GM23248 (cell line): ENCODE results near the gene FGD5. TPM values are rescaled to one million over a fixed set of nuclear protein-coding genes. Genes with fewer than 3 reads are reported as not detected.

Experiments used
- DNase-seq: peaks from one replicate; pipeline ENCODE4 v3.0.0-alpha.2; 2015
- H2AFZ ChIP-seq: fragments of 200-600 bp; sonication (generic); 2 replicates; pipeline ENCODE4 v1.6.1; 2016; ENCODE audit warnings: antibody characterized with exemption
- H3F3A ChIP-seq: fragments of 200-600 bp; sonication (generic); 2 replicates; pipeline ENCODE4 v1.6.1; 2016; ENCODE audit warnings: mild to moderate bottlenecking, antibody characterized with exemption, mixed run types; ENCODE audit not compliant: insufficient read depth
- H3K27ac ChIP-seq: fragments of 200-600 bp; sonication (generic); 2 replicates; pipeline ENCODE4 v1.5.1; 2016; ENCODE audit warnings: mild to moderate bottlenecking
- H3K27me3 ChIP-seq: fragments of 200-600 bp; sonication (generic); replicated peaks from 2 replicates; pipeline ENCODE4 v1.6.1; 2016; ENCODE audit warnings: mild to moderate bottlenecking; ENCODE audit not compliant: insufficient read depth
- H3K36me3 ChIP-seq: fragments of 200-600 bp; sonication (generic); 2 replicates; pipeline ENCODE4 v1.6.1; 2016; ENCODE audit warnings: low read depth, mild to moderate bottlenecking
- H3K4me1 ChIP-seq: fragments of 200-600 bp; sonication (generic); 2 replicates; pipeline ENCODE4 v1.6.1; 2016; ENCODE audit warnings: mild to moderate bottlenecking; ENCODE audit not compliant: insufficient read depth
- H3K4me2 ChIP-seq: fragments of 200-600 bp; sonication (generic); one replicate; pipeline ENCODE4 v1.6.1; 2016; ENCODE audit warnings: mild to moderate bottlenecking; ENCODE audit not compliant: unreplicated experiment
- H3K4me3 ChIP-seq: fragments of 200-600 bp; sonication (generic); 2 replicates; pipeline ENCODE4 v1.5.1; 2016; ENCODE audit warnings: mild to moderate bottlenecking
- H3K79me2 ChIP-seq: fragments of 200-600 bp; sonication (generic); 2 replicates; pipeline ENCODE4 v1.6.1; 2016; ENCODE audit warnings: mild to moderate bottlenecking; ENCODE audit not compliant: insufficient read depth
- H3K9ac ChIP-seq: fragments of 200-600 bp; sonication (generic); 2 replicates; pipeline ENCODE4 v1.6.1; 2016; ENCODE audit warnings: mild to moderate bottlenecking
- H3K9me2 ChIP-seq: fragments of 200-600 bp; sonication (generic); 2 replicates; pipeline ENCODE4 v1.6.1; 2016; ENCODE audit warnings: mixed run types, mild to moderate bottlenecking, moderate library complexity; ENCODE audit not compliant: insufficient read depth
- H3K9me3 ChIP-seq: fragments of 200-600 bp; sonication (generic); one replicate; pipeline ENCODE4 v1.6.1; 2017; ENCODE audit warnings: low read depth
- H4K20me1 ChIP-seq: fragments of 200-600 bp; sonication (generic); 2 replicates; pipeline ENCODE4 v1.6.0; 2016; ENCODE audit not compliant: insufficient read depth
- EZH2 ChIP-seq: fragments of 200-600 bp; sonication (generic); IDR thresholded peaks from 2 replicates; pipeline ENCODE4 v1.6.1; 2018; ENCODE audit warnings: antibody characterized with exemption, mild to moderate bottlenecking; ENCODE audit not compliant: insufficient read depth, poor library complexity, severe bottlenecking
- EZH2phosphoT487 ChIP-seq: fragments of 200-600 bp; sonication (generic); IDR thresholded peaks from 2 replicates; pipeline ENCODE4 v1.6.1; 2018; ENCODE audit warnings: antibody characterized with exemption, moderate library complexity, mild to moderate bottlenecking, low read depth; ENCODE audit not compliant: insufficient read depth
- WGBS, 2 experiments: methylation state at CpG; one replicate each; pipeline ENCODE4 v1.1.6; 2015 to 2017; ENCODE audit warnings: low lambda C conversion rate in 2 of 2, low coverage in 1 of 2; ENCODE audit errors: missing lambda C conversion rate in 2 of 2; 5-methylcytosine and 5-hydroxymethylcytosine counted together
- in situ Hi-C: fragments of 300-500 bp; cut with MboI; formaldehyde crosslinking; loops from 2 replicates; pipeline ENCODE4 v1.15.0; 2020
- polyA plus RNA-seq: library from polyadenylated mRNA; unstranded; fragments of >200 nt; fragmentation: Nextera tagmentation; extraction: Ambion mirVana; gene quantifications from 2 replicates; pipeline ENCODE4 v1.2.1, GENCODE V29; 2016
- total RNA-seq: library from RNA; depleted of rRNA; stranded (reverse); fragments of >200 nt; shearing (Covaris generic); gene quantifications from 2 replicates; pipeline ENCODE4 v1.2.3, GENCODE V29; 2014

The FGD5 gene
- total and polyA plus RNA-seq, 2 experiments from 2014 or later, result not detected

DNA sequence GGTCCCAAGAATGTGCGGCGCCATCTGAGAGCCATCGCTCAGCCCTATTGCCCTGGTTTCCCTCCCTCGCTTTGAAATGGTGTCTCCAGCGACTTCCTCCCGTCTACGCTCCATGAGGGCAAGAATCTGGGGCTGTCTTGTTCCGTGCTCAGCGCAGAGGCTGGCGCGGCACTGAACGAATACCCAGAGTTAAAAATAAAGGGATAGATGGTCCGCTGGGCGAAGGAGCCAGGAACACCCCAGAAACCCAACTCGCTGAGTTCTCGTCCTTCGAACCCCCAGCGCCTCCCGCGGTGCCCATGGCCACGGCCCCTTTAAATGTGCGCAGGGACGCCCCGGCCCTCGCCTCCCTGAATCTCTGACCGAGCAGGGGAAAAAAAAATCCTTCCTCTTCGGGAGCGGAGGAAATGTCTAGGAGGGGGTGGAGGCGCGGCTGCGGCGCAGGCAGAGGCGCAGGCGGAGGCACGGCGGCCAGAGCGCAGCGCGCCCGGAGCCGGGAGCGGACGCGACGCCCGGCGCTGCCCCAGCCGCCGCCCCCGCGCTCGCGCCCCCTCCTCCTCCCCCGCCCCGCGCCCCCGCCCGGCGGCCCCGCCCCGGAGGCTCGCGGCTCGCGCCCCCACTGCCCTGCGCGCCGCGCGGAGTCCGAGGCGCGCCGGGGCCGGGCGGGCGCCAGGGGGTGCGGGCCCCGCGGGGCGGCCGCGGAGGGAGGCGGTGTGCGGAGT lies 8.5 kb upstream of the FGD5 start:
- H3K36me3 ChIP-seq, result no peaks in the 10 kb centered on the region
- H3K9me2 ChIP-seq, result no peaks in the 10 kb centered on the region
- no peak overlapping the region for H3K9ac ChIP-seq
- no peak overlapping the region for H3K4me3 ChIP-seq
- H3K27me3 ChIP-seq, result peaks cover 46% of the 10 kb centered on the region
- H3K27ac ChIP-seq, result no peak overlapping the region
- H2AFZ ChIP-seq, result no peak overlapping the region
- peak; percentile 20 for DNase-seq
- 5 to 7% methylated on average over 46 to 51 of the region's 85 CpGs for WGBS, 2 experiments
- no peak overlapping the region for H3K4me2 ChIP-seq
- in situ Hi-C loops, result no loop called here
- H3K4me1 ChIP-seq, result no peaks in the 10 kb centered on the region
- no peaks in the 10 kb centered on the region for H4K20me1 ChIP-seq
- no peaks in the 10 kb centered on the region for H3K79me2 ChIP-seq
- H3F3A ChIP-seq, result no peaks in the 10 kb centered on the region
- no peaks in the 10 kb centered on the region for H3K9me3 ChIP-seq
- TF ChIP-seq EZH2phosphoT487, result no peak
- TF ChIP-seq EZH2, result no peak

DNA sequence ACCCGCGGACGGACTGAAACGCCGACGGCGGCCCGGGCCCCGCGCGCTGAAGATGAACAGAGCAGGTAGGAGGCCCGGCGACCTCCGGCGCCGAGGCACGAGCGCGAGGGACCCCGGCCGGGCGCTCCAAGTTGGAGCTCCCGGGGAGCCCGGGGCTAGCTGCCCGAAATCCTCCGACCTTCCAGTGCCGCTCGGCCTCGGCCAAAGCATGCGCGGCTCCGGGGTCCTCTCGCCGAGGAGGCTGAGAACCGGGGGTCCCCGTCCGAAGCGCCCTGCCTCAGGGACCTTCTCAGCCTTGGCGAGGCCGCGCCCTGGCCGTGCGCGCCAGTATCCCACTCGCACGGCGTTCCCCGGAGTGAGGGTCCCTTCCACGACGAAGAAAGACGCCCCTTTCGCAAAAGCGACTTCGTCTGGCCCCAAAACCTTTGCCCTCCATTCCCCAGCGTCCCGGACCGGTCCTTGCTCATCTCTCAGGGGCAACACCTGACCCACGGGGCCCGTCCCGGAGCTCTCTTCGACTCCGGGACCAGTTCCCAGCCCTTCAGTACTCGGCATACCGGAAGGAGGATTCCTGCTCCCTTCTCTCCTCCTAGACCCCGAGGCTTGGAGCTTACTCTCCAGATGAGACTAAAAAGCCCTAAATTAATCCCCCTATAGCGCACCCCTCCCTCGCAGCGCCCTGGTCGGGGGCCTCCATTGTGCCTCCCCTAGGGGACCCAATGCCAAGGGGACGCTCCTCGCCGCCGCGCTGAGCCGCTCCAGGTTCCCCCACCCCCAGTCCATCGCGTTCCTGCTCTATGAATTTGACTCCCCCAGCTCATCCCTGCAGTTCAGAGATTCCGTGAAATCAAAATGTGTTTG lies 7.7 kb upstream of the FGD5 start:
- H4K20me1 ChIP-seq, result no peaks in the 10 kb centered on the region
- WGBS, 2 experiments, result 3% methylated on average over 59 to 65 of the region's 78 CpGs
- in situ Hi-C loops, result no loop called here
- no peak overlapping the region for H3K4me2 ChIP-seq
- H3F3A ChIP-seq, result no peaks in the 10 kb centered on the region
- no peaks in the 10 kb centered on the region for H3K36me3 ChIP-seq
- H3K4me1 ChIP-seq, result no peaks in the 10 kb centered on the region
- peaks cover 50% of the 10 kb centered on the region for H3K27me3 ChIP-seq
- no peak overlapping the region for H3K9ac ChIP-seq
- TF ChIP-seq EZH2, result peak; percentile 57
- no peak for TF ChIP-seq EZH2phosphoT487
- no peak for DNase-seq
- no peaks in the 10 kb centered on the region for H3K9me2 ChIP-seq
- no peaks in the 10 kb centered on the region for H3K9me3 ChIP-seq
- no peak overlapping the region for H3K4me3 ChIP-seq
- no peak overlapping the region for H3K27ac ChIP-seq
- H2AFZ ChIP-seq, result no peak overlapping the region
- no peaks in the 10 kb centered on the region for H3K79me2 ChIP-seq

DNA sequence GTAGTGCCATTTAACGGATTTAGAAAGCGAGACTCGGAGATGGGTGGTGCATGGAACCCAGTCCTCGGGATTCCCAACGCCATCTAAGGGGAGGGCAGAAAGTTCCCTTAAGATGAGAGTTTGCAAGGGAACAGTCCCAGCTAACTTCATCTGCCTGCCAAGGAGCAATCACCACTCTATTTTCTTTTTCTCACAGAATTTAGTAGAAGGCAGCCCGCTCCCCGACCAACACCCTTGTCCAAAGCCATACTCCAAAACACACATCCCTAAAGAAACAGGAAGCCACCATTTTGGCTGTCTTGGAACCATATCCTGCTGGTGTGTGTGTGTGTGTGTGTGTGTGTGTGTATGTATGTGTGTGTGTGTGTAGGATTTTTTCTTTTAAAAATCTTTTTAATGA lies 7.1 kb upstream of the FGD5 start:
- Histone ChIP-seq H3K4me3 (no peak overlapping the region), H3K9me2 (no peaks in the 10 kb centered on the region), H3K27ac (no peak overlapping the region), H4K20me1 (no peaks in the 10 kb centered on the region), H3K9ac (no peak overlapping the region), H2AFZ (no peak overlapping the region), H3K36me3 (no peaks in the 10 kb centered on the region), H3F3A (no peaks in the 10 kb centered on the region), H3K27me3 (peaks cover 50% of the 10 kb centered on the region), H3K4me2 (no peak overlapping the region), H3K79me2 (no peaks in the 10 kb centered on the region), H3K4me1 (no peaks in the 10 kb centered on the region), H3K9me3 (no peaks in the 10 kb centered on the region)
- TF ChIP-seq EZH2phosphoT487 (no peak), EZH2 (no peak)
- in situ Hi-C loops, result no loop called here
- 5 to 6% methylated on average over 7 of the region's 7 CpGs for WGBS, 2 experiments
- DNase-seq, result no peak

DNA sequence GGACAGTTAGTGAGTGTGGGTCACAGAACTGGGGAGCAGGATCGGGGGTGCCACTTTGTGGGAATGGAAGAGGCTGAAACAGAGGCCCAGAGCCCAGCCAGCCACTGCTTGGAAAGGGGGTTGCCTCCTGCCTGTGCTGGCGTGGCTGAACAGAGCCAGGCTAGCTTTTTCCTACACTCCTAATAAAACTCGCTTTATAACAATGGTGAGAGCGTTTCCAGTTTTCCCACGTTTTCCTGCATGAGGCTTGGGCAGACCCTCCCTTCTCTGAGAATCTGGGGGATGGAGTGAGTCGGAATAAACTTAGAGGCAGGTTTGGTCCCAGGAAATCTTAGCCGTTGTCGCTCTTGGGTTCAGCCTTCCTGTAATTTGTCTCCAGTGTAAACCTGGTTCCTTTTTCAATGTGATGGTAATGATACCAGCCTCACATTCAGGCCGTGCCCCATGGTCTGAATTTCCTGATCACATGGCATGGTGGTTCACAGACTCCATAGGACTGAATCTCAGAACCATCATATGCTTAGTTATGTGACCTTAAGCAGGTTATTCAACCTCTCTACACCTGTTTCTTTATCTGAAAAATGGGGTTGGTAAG lies 6.5 kb upstream of the FGD5 start:
- no peaks in the 10 kb centered on the region for H3F3A ChIP-seq
- no peaks in the 10 kb centered on the region for H3K79me2 ChIP-seq
- 49 to 54% methylated on average over 9 of the region's 9 CpGs for WGBS, 2 experiments
- H3K9me3 ChIP-seq, result no peaks in the 10 kb centered on the region
- H3K4me3 ChIP-seq, result no peak overlapping the region
- DNase-seq, result no peak
- no peaks in the 10 kb centered on the region for H3K36me3 ChIP-seq
- no peak overlapping the region for H2AFZ ChIP-seq
- no peak overlapping the region for H3K9ac ChIP-seq
- H3K27me3 ChIP-seq, result peaks cover 50% of the 10 kb centered on the region
- no peaks in the 10 kb centered on the region for H4K20me1 ChIP-seq
- in situ Hi-C loops, result no loop called here
- no peak overlapping the region for H3K4me2 ChIP-seq
- H3K4me1 ChIP-seq, result no peaks in the 10 kb centered on the region
- no peak overlapping the region for H3K27ac ChIP-seq
- no peaks in the 10 kb centered on the region for H3K9me2 ChIP-seq
- no peak for TF ChIP-seq EZH2
- TF ChIP-seq EZH2phosphoT487, result no peak
